Urinary bladder (tissue), 4 donors: ENCODE results near the gene RUNX1. TPM values are rescaled to one million over a fixed set of nuclear protein-coding genes. Genes with fewer than 3 reads are reported as not detected.

ENCODE experiments used
- DNase-seq: peaks from one replicate; pipeline ENCODE4 v3.0.0-alpha.2; 2015; ENCODE audit errors: extremely low spot score
- H3K27ac ChIP-seq: one replicate; pipeline ENCODE4 v1.5.1; 2013; ENCODE audit warnings: low read depth, mild to moderate bottlenecking, moderate library complexity
- H3K36me3 ChIP-seq: one replicate; pipeline ENCODE4 v1.6.1; 2013; ENCODE audit warnings: mild to moderate bottlenecking, moderate library complexity; ENCODE audit not compliant: insufficient read depth
- H3K4me1 ChIP-seq: one replicate; pipeline ENCODE4 v1.6.1; 2013; ENCODE audit warnings: mild to moderate bottlenecking, moderate library complexity; ENCODE audit not compliant: insufficient read depth
- H3K4me3 ChIP-seq: one replicate; pipeline ENCODE4 v1.5.1; 2013; ENCODE audit warnings: low read depth, low read length
- WGBS: extraction: QIAGEN DNeasy Blood & Tissue Kit; methylation state at CpG from one replicate; pipeline ENCODE4 v1.1.7; 2013; 5-methylcytosine and 5-hydroxymethylcytosine counted together
- polyA plus RNA-seq: library from polyadenylated mRNA; stranded (reverse); fragments of 200-250 nt; gene quantifications from one replicate; pipeline ENCODE4 v1.2.3, GENCODE V29; 2013
- total RNA-seq: library from RNA; depleted of rRNA; stranded (reverse); fragments of >200 nt; gene quantifications from one replicate; pipeline ENCODE4 v1.2.3, GENCODE V29; 2014
- donor health status: healthy with polysubstance abuse.
- donor health status: healthy.

The RUNX1 gene
- total and polyA plus RNA-seq, 2 donors = 6.6 to 15.6 TPM

- Histone ChIP-seq H3K27ac (no peak overlapping the region), H3K36me3 (no peaks in the 10 kb centered on the region), H3K4me1 (no peaks in the 10 kb centered on the region), H3K4me3 (no peak overlapping the region)
- no peak for DNase-seq
- 26% methylated on average over 3 of the region's 3 CpGs for WGBS
Observed at GRCh38 chr21:35011681-35012080, 37.4 kb downstream of the RUNX1 start.

GRCh38 chr21:35010447-35010846 lies 38.7 kb downstream of the RUNX1 start:
- Histone ChIP-seq H3K36me3 (no peaks in the 10 kb centered on the region), H3K27ac (no peak overlapping the region), H3K4me1 (no peaks in the 10 kb centered on the region), H3K4me3 (no peak overlapping the region)
- WGBS = 58% methylated on average over 5 of the region's 5 CpGs
- no peak for DNase-seq

DNA sequence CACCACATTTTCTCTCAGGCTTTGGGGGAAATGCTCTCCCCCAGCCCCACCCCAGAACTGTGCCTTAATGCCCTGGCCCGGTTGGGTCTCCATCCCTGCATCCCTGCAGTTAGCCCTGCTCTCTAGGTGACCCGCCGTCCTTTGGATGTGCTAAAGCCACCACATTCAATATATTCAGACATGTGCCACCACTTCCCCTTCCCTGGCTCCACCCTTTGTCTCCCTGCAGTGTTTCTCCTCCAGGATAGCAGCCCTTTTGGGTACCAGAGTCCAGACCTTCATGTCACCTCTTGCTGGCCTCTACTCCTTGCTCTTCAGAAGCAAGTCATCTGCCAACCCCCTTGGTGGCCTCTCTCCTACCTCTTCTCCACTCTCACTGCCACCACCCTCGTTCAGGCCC lies 41.8 kb downstream of the RUNX1 start:
- H3K36me3 ChIP-seq = no peaks in the 10 kb centered on the region
- H3K4me3 ChIP-seq = no peak overlapping the region
- 83% methylated on average over 4 of the region's 4 CpGs for WGBS
- DNase-seq = no peak
- no peak overlapping the region for H3K27ac ChIP-seq
- H3K4me1 ChIP-seq = no peaks in the 10 kb centered on the region

GRCh38 chr21:35006771-35007170 lies 42.3 kb downstream of the RUNX1 start:
- no peaks in the 10 kb centered on the region for H3K4me1 ChIP-seq
- no peak overlapping the region for H3K4me3 ChIP-seq
- WGBS = 89% methylated on average over 3 of the region's 3 CpGs
- no peak overlapping the region for H3K27ac ChIP-seq
- no peaks in the 10 kb centered on the region for H3K36me3 ChIP-seq
- no peak for DNase-seq

- Histone ChIP-seq H3K4me1 (no peaks in the 10 kb centered on the region), H3K27ac (no peak overlapping the region), H3K4me3 (no peak overlapping the region), H3K36me3 (no peaks in the 10 kb centered on the region)
- DNase-seq = no peak
- WGBS = 92% methylated on average over 3 of the region's 3 CpGs
Observed at GRCh38 chr21:35006248-35006647, 42.9 kb downstream of the RUNX1 start.

- H3K4me1 ChIP-seq = no peaks in the 10 kb centered on the region
- WGBS = 76% methylated on average over 6 of the region's 6 CpGs
- H3K4me3 ChIP-seq = no peak overlapping the region
- no peaks in the 10 kb centered on the region for H3K36me3 ChIP-seq
- no peak overlapping the region for H3K27ac ChIP-seq
- DNase-seq = no peak
Observed at GRCh38 chr21:35005560-35006224, 43.4 kb downstream of the RUNX1 start.

GRCh38 chr21:35005077-35005476 lies 44.0 kb downstream of the RUNX1 start:
- no peaks in the 10 kb centered on the region for H3K4me1 ChIP-seq
- no peak overlapping the region for H3K4me3 ChIP-seq
- 53% methylated on average over 2 of the region's 2 CpGs for WGBS
- H3K36me3 ChIP-seq = no peaks in the 10 kb centered on the region
- DNase-seq = no peak
- H3K27ac ChIP-seq = no peak overlapping the region

DNA sequence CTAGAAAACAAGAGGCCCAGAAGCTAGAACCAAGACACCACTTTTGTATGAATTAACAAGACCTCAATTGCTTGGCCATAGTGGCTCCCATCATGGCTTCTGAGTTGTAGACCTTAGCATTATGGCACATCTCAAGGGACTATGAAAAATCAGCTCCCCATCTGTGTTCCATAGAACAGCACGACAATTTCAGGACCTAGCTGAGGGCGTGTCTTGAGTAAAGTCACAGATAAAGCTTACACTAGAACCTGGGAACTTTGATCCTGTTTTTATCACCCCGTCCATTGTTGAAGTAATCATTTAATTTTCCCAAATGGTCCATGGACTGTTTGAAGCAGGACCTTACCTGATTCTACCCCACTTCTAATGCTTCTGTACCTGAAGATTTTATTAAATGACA lies 44.8 kb downstream of the RUNX1 start:
- H3K4me1 ChIP-seq = no peaks in the 10 kb centered on the region
- H3K4me3 ChIP-seq = no peak overlapping the region
- WGBS = 93% methylated on average over 3 of the region's 3 CpGs
- no peak for DNase-seq
- H3K36me3 ChIP-seq = no peaks in the 10 kb centered on the region
- H3K27ac ChIP-seq = no peak overlapping the region

DNA sequence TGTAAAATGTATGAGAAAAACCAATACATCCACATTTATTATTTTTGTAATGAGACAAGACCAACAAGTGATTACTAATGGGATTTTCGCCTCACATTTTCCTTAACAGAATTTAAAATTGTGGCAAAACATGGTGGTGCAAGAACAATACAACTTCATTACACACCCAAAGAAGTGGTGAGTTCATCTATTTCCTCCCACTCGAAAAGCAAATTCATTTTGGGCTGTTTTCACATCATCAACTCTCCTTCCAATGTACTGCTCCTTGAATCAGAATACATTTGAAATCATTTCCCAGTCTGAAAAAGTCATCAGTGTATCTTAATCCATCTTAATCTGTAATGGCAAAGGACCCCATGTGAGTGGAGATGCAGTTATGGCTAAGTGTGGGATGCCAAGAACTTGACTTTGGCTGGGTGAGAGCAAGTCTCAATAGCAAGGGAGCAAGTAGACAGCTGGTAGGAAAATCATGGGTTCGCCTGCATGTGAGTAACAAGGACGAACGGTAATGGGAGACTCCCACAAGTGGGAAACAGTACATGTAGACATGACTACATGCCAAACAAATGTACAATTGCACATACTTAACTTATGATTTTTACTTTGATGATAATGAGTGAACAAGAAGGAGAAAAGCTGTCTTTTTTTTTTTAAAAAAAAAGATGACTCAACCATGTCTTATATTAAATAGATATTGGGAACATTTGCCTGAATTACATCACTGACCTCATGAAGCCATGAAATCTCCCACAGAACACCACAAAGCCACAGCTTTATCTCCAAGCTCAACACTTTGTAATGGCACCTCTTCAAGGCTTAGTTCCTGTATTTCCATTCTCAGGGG lies 46.0 kb downstream of the RUNX1 start:
- WGBS = 80% methylated on average over 5 of the region's 5 CpGs
- DNase-seq = no peak
- no peaks in the 10 kb centered on the region for H3K4me1 ChIP-seq

DNA sequence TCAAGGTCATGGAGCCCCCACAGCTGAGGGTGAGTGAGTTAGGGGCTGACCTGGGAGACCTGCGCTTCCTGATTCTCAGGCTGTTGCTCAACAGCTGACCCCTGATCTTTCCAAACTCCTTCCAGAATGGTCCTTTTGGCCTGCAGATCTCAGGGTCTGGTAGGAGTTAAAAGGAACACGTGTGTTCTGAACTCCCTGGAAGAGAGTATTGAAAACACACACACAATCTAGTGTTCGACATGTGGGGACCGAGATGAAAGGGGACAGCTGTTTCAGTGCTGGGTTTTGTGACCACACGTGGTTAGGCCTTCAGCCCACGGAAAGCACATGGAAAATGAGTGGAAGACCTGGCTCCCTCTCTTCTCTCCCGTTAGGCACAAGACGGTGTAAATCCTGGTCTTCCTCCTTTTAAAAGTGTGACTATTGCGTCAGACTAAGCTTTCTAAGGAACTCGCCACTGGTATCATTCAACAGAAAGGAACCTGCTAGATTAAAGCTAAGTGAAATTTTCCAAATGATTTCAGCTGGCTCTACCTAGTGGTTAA lies 49.6 kb downstream of the RUNX1 start:
- H3K36me3 ChIP-seq = no peaks in the 10 kb centered on the region
- no peak overlapping the region for H3K4me3 ChIP-seq
- H3K4me1 ChIP-seq = peaks cover 1% of the 10 kb centered on the region
- no peak overlapping the region for H3K27ac ChIP-seq
- no peak for DNase-seq
- 65% methylated on average over 10 of the region's 10 CpGs for WGBS

More for the DNA sequence above, 46.0 kb downstream of the RUNX1 start:
- H3K36me3 ChIP-seq = no peaks in the 10 kb centered on the region
- no peak overlapping the region for H3K27ac ChIP-seq
- no peak overlapping the region for H3K4me3 ChIP-seq

GRCh38 chr21:34998176-34998575 lies 50.9 kb downstream of the RUNX1 start:
- no peak overlapping the region for H3K4me3 ChIP-seq
- H3K36me3 ChIP-seq = no peaks in the 10 kb centered on the region
- peaks cover 1% of the 10 kb centered on the region for H3K4me1 ChIP-seq
- no peak overlapping the region for H3K27ac ChIP-seq
- DNase-seq = no peak
- 85% methylated on average over 5 of the region's 5 CpGs for WGBS

- no peak for DNase-seq
- H3K4me3 ChIP-seq = no peak overlapping the region
- H3K36me3 ChIP-seq = no peaks in the 10 kb centered on the region
- no peak overlapping the region for H3K27ac ChIP-seq
- 55% methylated on average over 4 of the region's 4 CpGs for WGBS
- peaks cover 1% of the 10 kb centered on the region for H3K4me1 ChIP-seq
Observed at GRCh38 chr21:34997294-34997693, 51.8 kb downstream of the RUNX1 start.

- H3K4me1 ChIP-seq = peaks cover 1% of the 10 kb centered on the region
- 51% methylated on average over 8 of the region's 8 CpGs for WGBS
- H3K4me3 ChIP-seq = no peak overlapping the region
- H3K27ac ChIP-seq = no peak overlapping the region
- H3K36me3 ChIP-seq = no peaks in the 10 kb centered on the region
- no peak for DNase-seq
Observed at GRCh38 chr21:34996304-34997101, 52.6 kb downstream of the RUNX1 start.
